Stomach (tissue), 4 donors: ENCODE measurements around the gene IFI6.

Experiments
- CTCF ChIP-seq, 7 experiments: fragments of 450-650 bp in 4 of 7; fragments of 200-600 bp in 3 of 7; sonication (generic) in 3 of 7; IDR thresholded peaks; one replicate each; pipeline ENCODE4 v1.5.1; 2016 to 2019; ENCODE audit warnings: antibody characterized with exemption in 7 of 7, control low read depth in 2 of 7, mild to moderate bottlenecking in 1 of 7
- EP300 ChIP-seq: sonication (generic); formaldehyde crosslinking; IDR thresholded peaks from one replicate; pipeline ENCODE4 v1.6.1; 2017; ENCODE audit warnings: antibody characterized with exemption
- POLR2A ChIP-seq, 4 donors: fragments of 450-650 bp; IDR thresholded peaks; one replicate each; pipeline ENCODE4 v1.6.1; 2016; ENCODE audit warnings: antibody characterized with exemption in 4 of 4, control low read depth in 2 of 4, mild to moderate bottlenecking in 1 of 4, moderate library complexity in 1 of 4
- POLR2AphosphoS5 ChIP-seq, 3 donors: sonication (generic); formaldehyde crosslinking; IDR thresholded peaks; one replicate each; pipeline ENCODE4 v1.6.1; 2016; ENCODE audit warnings: antibody characterized with exemption in 3 of 3

GRCh38 chr1:27627061-27627460, 44.9 kb downstream of the IFI6 start:
- no peak for TF ChIP-seq CTCF (IDR thresholded peaks at IDR 0.05)
- TF ChIP-seq EP300: no peak
- TF ChIP-seq POLR2A (IDR thresholded peaks at IDR 0.05): no peak
- TF ChIP-seq POLR2AphosphoS5 (IDR thresholded peaks at IDR 0.05): no peak
